Spleen (tissue), 7 donors: Measurements from ENCODE around the gene NOL9.

Experiments
- CTCF ChIP-seq, 11 experiments: fragments of 200-600 bp in 7 of 11; fragments of 450-650 bp in 4 of 11; sonication (generic) in 4 of 11; IDR thresholded peaks in 8 of 11; conservative IDR thresholded peaks in 3 of 11; 1 replicate in 7 of 11; 2 replicates in 4 of 11; pipeline versions ENCODE4 v1.4.0 to v1.8.0; 2016 to 2021; ENCODE audit warnings: antibody characterized with exemption in 11 of 11, inconsistent platforms in 4 of 11, mild to moderate bottlenecking in 1 of 11
- POLR2AphosphoS5 ChIP-seq, 3 donors: sonication (generic); formaldehyde crosslinking; IDR thresholded peaks; one replicate each; pipeline ENCODE4 v1.5.1; 2017; ENCODE audit warnings: antibody characterized with exemption in 3 of 3
- donor health status: DM: no; HTN: no; CAD: no; lungs with moderate emphysema.
- donor health status: DM: no; HTN: no; CAD: no.
- donor health status: DM: no; HTN: no; CAD: no.

- TF ChIP-seq CTCF (IDR thresholded peaks at IDR 0.05 in 8 of 11, conservative IDR thresholded peaks at IDR 0.05 in 3 of 11) (no peak), POLR2AphosphoS5 (IDR thresholded peaks at IDR 0.05) (no peak)
Measured at GRCh38 chr1:6531996-6532395, 22.3 kb downstream of the NOL9 start.
